Muscle of arm (tissue), 14 donors: ENCODE measurements around the gene POGZ. TPM values are rescaled to one million over a fixed set of nuclear protein-coding genes. Genes with fewer than 3 reads are reported as not detected.
A peak's percentile ranks its signal among the peaks of the same experiment; 100 is the strongest.

ENCODE experiments used
- DNase-seq: peaks from one replicate; pipeline ENCODE4 v3.0.0-alpha.2; 2013
- long read RNA-seq, 11 donors: transcript quantifications; one replicate each; lab custom pipeline, GENCODE V29; 2026
- polyA plus RNA-seq, 12 donors: library from polyadenylated mRNA; unstranded; fragments of 120-200 nt; gene quantifications; one replicate each; pipeline ENCODE4 v1.2.1, GENCODE V29; 2013; ENCODE audit not compliant: insufficient read length in 12 of 12

POGZ gene, protein sequence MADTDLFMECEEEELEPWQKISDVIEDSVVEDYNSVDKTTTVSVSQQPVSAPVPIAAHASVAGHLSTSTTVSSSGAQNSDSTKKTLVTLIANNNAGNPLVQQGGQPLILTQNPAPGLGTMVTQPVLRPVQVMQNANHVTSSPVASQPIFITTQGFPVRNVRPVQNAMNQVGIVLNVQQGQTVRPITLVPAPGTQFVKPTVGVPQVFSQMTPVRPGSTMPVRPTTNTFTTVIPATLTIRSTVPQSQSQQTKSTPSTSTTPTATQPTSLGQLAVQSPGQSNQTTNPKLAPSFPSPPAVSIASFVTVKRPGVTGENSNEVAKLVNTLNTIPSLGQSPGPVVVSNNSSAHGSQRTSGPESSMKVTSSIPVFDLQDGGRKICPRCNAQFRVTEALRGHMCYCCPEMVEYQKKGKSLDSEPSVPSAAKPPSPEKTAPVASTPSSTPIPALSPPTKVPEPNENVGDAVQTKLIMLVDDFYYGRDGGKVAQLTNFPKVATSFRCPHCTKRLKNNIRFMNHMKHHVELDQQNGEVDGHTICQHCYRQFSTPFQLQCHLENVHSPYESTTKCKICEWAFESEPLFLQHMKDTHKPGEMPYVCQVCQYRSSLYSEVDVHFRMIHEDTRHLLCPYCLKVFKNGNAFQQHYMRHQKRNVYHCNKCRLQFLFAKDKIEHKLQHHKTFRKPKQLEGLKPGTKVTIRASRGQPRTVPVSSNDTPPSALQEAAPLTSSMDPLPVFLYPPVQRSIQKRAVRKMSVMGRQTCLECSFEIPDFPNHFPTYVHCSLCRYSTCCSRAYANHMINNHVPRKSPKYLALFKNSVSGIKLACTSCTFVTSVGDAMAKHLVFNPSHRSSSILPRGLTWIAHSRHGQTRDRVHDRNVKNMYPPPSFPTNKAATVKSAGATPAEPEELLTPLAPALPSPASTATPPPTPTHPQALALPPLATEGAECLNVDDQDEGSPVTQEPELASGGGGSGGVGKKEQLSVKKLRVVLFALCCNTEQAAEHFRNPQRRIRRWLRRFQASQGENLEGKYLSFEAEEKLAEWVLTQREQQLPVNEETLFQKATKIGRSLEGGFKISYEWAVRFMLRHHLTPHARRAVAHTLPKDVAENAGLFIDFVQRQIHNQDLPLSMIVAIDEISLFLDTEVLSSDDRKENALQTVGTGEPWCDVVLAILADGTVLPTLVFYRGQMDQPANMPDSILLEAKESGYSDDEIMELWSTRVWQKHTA (N-terminal part only)
- polyA plus RNA-seq, result 100 to 1,000 TPM in 1 of 12 donors, 10 to 100 TPM in 10, not detected in 1; 49.0 to 118 (median 64.5) TPM
- long read RNA-seq, donor 1, partial matches to known transcripts, result 29 of 29 reads
- long read RNA-seq, donor 1, other reads (novel, unspliced or antisense), result 0 of 29 reads
- long read RNA-seq, donor 2, partial matches to known transcripts, result 19 of 22 reads
- long read RNA-seq, donor 2, other reads (novel, unspliced or antisense), result 0 of 22 reads
- long read RNA-seq, donor 3, partial matches to known transcripts, result 0 of 1 reads
- long read RNA-seq, donor 3, other reads (novel, unspliced or antisense), result 0 of 1 reads
- long read RNA-seq, donor 4, result 0 reads
- long read RNA-seq, donor 5, partial matches to known transcripts, result 10 of 16 reads
- long read RNA-seq, donor 5, other reads (novel, unspliced or antisense), result 0 of 16 reads
- long read RNA-seq, donor 6, partial matches to known transcripts, result 5 of 6 reads
- long read RNA-seq, donor 6, other reads (novel, unspliced or antisense), result 0 of 6 reads
- long read RNA-seq, donor 7, partial matches to known transcripts, result 5 of 7 reads
- long read RNA-seq, donor 7, other reads (novel, unspliced or antisense), result 0 of 7 reads
- long read RNA-seq, donor 8, partial matches to known transcripts, result 16 of 17 reads
- long read RNA-seq, donor 8, other reads (novel, unspliced or antisense), result 0 of 17 reads
- long read RNA-seq, donor 9, result 0 reads
- long read RNA-seq, donor 10, full-length matches to known transcripts, result 4 of 9 reads
- long read RNA-seq, donor 10, partial matches to known transcripts, result 5 of 9 reads
- long read RNA-seq, donor 10, other reads (novel, unspliced or antisense), result 0 of 9 reads
- long read RNA-seq, donor 11, partial matches to known transcripts, result 14 of 15 reads
- long read RNA-seq, donor 11, other reads (novel, unspliced or antisense), result 0 of 15 reads

GRCh38 chr1:151459331-151460046, at the start of gene POGZ:
POGZ (minus strand) TSS chr1:151459494; CDS start chr1:151442204, 17,290 bp downstream.
- peak; percentile 97 for DNase-seq

GRCh38 chr1:151508833-151509232, 49.5 kb upstream of the POGZ start:
- DNase-seq, result no peak

DNA sequence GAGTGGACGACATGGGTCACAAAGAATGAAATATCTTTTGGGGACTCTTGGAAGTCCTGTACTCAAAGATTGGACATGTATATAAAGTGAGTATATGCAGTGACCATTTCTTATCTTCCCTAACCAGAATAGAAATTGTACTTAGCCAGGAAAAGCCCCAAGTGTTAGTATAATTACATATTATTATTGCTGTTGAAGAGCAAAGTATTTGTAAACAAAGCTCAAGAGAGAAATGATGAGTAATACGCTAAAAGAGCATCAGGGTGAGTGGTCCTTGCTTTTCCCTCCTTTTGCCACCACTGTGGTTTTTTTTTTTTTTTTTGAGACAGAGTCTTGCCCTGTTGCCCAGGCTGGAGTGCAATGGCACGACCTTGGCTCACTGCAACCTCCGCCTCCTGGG, 45.5 kb upstream of the POGZ start:
- DNase-seq, result no peak

GRCh38 chr1:151504252-151504651, 45.0 kb upstream of the POGZ start:
- DNase-seq, result no peak

DNA sequence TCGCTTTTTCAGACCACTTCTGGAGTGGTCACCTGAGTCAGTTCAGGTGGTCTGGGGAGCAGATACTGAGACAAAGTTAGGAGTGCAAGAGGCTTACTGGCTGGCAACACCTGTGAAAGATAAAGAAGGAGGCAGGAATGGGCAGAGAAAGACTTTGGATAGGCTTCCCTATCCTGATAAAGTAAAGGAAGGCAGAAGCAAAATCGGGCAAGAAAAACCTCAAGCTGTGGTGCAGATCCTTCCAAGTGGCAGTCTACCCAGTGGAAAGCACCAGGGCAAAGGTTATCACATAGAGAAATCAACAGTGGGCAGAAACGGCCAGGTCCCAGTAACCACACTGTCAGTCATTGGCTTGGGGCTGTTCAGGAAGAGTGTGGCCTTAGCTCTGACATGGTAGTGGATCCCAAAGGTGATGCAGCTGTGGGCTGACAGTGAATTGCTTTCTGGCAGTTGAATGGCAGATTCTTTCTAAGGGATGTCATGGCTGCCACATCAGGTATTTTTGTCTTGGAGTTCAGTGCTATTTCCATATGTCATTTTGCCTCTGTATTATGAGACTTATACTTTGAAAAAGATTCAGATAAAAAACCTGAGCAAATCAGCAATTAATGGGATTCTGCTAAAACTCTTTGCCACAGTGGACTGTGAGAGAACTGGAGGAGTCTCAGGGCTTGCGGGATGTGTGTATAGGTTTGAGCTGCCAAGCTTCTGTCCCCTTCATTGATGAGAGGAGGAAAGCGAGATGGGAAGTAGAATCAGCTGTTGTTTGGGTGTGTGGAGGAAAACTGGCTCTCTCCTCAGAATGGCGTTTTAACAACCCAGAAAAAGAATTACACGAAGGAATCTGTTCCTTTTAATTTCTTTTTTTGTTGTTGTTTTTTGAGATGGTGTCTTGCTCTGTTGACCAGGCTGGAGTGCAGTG, 43.8 kb upstream of the POGZ start:
- DNase-seq, result no peak

GRCh38 chr1:151502035-151502700, 42.9 kb upstream of the POGZ start:
- DNase-seq, result no peak

GRCh38 chr1:151501474-151501873, 42.2 kb upstream of the POGZ start:
- no peak for DNase-seq

DNA sequence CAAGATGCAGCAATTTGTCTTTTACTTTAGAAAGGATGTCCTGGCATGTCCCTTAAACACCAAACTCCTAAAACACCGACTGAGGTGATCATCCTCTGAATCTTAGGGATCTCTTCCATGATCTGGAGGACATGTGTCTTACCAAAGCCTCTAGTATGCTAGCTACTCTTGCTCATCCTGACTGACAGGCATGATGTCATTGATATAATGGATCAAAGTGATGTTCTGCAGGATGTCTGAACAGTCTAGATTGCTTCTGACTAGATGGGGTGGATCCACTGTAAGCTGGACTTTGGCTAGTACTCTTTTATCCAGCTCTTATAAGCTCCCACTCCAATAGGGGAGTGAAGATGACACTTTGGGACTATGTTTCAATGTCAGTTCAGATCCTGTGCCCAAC, 40.6 kb upstream of the POGZ start:
- no peak for DNase-seq

DNA sequence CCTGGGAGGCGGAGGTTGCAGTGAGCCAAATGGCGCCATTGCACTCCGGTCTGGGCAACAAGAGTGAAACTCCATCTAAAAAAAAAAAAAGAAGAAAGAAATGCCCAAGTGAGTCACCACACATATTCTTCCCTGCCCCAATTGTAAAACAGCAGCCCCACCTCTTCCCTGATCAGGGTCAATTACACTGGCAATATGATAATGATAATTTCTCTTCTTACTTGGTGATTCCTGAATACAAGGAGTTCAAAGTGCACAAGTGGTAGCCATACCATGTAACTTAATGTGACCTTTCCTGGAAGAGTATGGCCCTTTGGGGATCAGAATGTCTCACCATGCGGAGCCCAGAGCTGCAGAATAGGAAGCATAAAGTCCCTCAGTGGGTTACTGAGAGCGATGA, 40.1 kb upstream of the POGZ start:
- DNase-seq, result no peak

DNA sequence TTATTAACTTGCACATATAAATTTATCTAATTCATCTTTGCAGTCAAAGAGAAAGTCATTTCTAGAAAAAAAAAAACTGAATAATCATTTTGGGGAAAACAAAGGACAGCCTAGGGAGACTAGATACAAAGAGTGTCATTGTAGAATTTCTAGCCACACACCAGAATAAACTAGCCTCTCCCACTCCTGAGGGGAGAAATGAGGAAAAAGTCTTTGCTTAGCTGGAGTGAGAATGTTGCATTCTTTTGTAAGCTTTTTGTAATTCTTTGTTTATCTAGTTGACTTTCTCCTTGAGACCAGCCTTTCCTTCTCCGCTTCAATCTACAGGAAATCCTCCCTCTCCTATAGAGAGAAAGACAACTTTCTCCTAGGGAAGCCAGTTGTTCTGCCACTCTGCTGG, 36.0 kb upstream of the POGZ start:
- DNase-seq, result no peak

DNA sequence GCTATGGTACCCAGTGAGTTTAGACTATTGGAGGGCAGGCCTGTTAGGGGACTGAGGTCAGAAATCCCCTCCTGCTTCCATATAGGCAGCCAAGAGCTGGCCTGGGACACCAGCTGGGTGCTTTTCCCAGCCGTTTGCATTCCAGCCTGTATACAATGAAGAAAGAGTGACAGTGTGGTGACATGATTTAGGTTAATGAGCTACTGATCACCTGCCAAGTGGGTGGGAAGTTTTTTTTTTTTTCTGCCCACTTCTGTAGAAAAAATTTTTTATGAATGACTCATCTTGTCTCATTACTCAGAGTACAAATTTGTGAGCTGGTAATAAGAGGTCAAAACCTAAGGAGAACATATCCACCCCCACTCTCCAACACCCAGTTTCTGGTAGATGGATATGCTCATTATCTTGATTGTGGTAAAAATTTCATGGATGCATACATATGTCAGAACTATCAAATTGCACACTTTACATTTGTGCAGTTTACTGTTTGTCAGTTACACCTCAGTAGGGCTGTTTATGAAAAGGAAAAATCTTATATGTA, 35.5 kb upstream of the POGZ start:
- DNase-seq, result no peak

GRCh38 chr1:151493042-151493441, 33.7 kb upstream of the POGZ start:
- DNase-seq, result no peak

- no peak for DNase-seq
Measured at GRCh38 chr1:151492120-151492519, 32.8 kb upstream of the POGZ start.

DNA sequence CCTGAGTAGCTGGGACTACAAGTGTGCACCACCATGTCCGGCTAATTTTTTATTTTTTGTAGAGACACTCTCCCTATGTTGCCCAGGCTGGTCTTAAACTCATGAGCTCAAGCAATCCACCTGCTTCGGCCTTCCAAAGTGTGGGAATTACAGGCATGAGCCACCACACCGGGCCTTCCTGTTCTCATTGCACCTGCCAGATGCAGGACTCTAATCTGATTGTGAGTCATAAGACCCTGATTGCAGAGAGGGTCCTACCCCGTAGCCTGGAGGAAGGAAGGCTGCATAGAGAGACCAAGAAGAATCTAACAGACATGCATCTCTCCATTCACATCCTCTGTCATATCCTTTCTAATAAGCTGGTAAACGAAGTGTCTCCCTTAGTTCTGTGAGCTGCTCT, 32.3 kb upstream of the POGZ start:
- no peak for DNase-seq

DNA sequence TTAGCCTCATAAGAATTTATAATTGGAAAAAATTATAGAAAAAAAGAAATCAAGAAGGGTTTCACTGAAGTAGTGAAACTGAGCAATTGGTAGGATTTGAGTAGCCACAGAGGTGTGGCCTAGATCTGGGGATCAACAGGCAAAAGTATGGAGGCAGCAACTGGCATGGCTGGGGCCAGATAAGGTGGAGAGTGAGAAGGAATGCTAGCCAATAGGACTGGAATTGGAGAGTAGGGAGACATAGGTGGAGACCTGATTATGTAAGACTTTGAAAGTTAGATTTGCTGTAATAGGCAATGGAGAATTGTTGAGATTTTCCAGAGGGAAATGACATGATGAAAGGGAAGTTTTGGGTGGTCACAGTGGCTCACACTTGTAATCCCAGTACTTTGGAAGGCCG, 27.3 kb upstream of the POGZ start:
- DNase-seq, result no peak

GRCh38 chr1:151485685-151486255, 26.5 kb upstream of the POGZ start:
- DNase-seq, result no peak

DNA sequence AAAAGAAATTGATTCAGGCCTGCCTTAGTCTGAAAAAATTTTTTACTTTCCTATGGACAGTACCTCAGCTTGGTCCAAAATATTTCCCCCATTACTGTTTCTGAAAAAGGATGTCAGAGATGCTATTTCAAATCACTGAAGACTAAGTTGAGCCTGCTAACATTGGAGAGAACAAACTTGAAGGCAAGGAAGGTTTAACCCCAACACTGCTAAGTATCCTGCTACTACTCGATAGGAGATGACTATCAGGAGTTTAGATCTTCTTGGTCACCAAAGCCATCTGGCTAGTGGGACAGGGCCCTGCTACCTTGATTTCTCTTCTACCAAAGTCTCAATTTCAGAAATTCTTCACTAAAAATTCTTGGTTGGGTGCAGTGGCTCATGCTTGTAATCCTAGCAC, 22.7 kb upstream of the POGZ start:
- no peak for DNase-seq
